GM12891 (cell line): ENCODE data around the gene SCAMP1.

Source experiments
- PAX5 ChIP-seq: IDR thresholded peaks from 2 replicates; pipeline ENCODE4 v1.6.1; 2011; ENCODE audit warnings: low read length, moderate library complexity, mild to moderate bottlenecking; ENCODE audit not compliant: insufficient read depth, severe bottlenecking
- POLR2A ChIP-seq: IDR thresholded peaks from 2 replicates; pipeline ENCODE4 v1.6.1; 2011; ENCODE audit warnings: low read depth, low read length, control low read depth
- POLR2AphosphoS5 ChIP-seq: IDR thresholded peaks from 2 replicates; pipeline ENCODE4 v1.6.1; 2011; ENCODE audit warnings: low read depth, low read length, control low read depth
- TAF1 ChIP-seq: IDR thresholded peaks from 2 replicates; pipeline ENCODE4 v1.6.1; 2011; ENCODE audit warnings: low read depth, low read length, control low read depth

DNA sequence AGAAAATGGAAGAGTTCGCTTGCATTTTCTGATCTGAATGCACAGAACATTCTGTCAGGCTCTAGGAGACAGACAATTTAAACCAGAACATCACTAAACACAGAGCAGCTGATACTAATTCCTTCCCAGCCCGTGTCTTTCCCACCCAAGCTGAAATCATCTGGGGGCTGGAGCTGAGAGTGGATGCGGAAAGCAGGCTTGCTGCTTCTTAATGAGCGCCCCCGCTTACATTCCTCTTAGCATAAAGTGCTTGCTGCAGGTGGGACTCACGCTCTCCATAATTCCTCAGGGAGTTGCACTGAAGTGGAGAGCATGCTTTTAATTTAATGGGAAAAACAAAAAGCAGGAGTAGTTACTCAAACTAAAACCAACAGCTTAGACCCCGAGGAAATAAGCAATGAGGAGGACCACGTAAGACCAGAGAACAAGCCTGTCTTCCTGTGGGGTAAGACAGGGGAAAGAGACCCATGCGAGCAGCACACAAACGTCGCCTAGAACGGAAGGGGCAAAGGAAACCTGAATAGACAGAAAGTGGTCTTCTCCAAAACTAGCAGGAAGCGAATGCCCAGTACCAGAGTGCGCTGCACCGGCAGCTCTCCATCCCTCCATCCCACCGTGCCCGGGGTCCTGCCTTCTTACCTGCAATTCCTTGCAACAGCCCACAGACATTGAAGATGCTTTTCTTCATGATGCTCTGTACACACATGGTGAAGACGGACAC lies 148.9 kb downstream of the SCAMP1 start:
- TF ChIP-seq PAX5, result no peak
- TF ChIP-seq POLR2AphosphoS5, result no peak
- TF ChIP-seq POLR2A, result no peak
- no peak for TF ChIP-seq TAF1
